ENCODE results near the gene MEF2C.
"Not testable (repeated sequence)": the region's sequence is repeated elsewhere in the genome, so short reads cannot be mapped to it uniquely, and the experiment has no call there.

The MEF2C gene

DNA sequence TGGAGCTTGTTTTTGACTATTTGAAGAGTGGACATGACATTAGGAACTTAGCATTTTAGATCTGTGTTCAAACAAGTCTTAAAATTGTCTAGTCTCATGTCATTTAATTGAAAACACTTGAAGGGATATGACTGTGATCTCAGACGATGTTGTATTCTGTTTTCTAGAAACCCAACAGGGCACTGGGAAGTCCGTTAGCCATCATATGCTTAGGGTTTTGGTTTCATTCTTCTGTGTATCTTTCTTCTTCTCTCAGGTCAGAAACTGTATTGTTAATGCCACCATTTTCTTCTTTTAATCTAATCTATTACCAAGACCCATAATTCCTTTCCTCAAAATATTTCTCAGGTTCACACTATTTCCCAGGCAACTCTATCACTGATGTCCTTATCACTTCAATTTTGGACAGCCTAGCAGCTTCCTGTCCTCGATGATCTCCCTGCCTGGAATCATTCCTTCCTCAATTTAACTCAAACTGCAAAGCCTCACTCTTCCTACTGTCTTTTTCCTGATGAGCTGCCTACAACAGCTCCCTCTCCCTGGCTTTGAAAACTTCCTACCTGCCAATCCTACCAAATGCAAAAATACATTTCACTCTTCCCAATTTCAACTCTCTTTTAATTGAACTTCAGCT is 77.7 kb downstream of the MEF2C start:
- H3K4me3 ChIP-seq (ENCODE audit: low read length): no peak overlapping the region
- no peak for DNase-seq (ENCODE audit: low read depth)
- TF ChIP-seq, protein P1, sequence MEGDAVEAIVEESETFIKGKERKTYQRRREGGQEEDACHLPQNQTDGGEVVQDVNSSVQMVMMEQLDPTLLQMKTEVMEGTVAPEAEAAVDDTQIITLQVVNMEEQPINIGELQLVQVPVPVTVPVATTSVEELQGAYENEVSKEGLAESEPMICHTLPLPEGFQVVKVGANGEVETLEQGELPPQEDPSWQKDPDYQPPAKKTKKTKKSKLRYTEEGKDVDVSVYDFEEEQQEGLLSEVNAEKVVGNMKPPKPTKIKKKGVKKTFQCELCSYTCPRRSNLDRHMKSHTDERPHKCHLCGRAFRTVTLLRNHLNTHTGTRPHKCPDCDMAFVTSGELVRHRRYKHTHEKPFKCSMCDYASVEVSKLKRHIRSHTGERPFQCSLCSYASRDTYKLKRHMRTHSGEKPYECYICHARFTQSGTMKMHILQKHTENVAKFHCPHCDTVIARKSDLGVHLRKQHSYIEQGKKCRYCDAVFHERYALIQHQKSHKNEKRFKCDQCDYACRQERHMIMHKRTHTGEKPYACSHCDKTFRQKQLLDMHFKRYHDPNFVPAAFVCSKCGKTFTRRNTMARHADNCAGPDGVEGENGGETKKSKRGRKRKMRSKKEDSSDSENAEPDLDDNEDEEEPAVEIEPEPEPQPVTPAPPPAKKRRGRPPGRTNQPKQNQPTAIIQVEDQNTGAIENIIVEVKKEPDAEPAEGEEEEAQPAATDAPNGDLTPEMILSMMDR (conservative IDR thresholded peaks at IDR 0.05; ENCODE audit: low read length): no peak

- TF ChIP-seq, protein P1 (conservative IDR thresholded peaks at IDR 0.05; ENCODE audit: low read length): no peak
- no peak overlapping the region for H3K4me3 ChIP-seq (ENCODE audit: low read length)
- DNase-seq (ENCODE audit: low read depth): no peak
These were observed 78.5 kb downstream of the MEF2C start for GRCh38 chr5:88804444-88804843.

DNA sequence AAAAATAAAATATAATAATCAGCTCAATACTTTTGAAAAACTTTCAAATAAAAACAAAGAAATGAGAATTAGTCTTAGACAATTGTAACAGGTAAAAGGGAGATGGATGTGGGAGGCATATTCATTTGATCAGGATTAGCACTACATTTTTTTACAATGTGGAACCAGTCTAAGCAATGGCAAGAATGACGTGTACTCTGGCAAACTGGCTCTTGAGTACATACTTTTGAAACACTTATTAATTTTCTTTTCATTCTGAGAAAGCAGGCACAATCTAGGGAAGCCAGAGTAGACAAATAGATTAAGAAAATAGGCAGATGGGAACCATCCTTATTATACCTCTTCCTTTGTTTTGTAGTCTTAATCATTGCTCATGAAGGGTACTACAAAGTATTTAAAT is 79.7 kb downstream of the MEF2C start:
- no peak for DNase-seq (ENCODE audit: low read depth)
- TF ChIP-seq, protein P1 (conservative IDR thresholded peaks at IDR 0.05; ENCODE audit: low read length): no peak
- no peak overlapping the region for H3K4me3 ChIP-seq (ENCODE audit: low read length)

DNA sequence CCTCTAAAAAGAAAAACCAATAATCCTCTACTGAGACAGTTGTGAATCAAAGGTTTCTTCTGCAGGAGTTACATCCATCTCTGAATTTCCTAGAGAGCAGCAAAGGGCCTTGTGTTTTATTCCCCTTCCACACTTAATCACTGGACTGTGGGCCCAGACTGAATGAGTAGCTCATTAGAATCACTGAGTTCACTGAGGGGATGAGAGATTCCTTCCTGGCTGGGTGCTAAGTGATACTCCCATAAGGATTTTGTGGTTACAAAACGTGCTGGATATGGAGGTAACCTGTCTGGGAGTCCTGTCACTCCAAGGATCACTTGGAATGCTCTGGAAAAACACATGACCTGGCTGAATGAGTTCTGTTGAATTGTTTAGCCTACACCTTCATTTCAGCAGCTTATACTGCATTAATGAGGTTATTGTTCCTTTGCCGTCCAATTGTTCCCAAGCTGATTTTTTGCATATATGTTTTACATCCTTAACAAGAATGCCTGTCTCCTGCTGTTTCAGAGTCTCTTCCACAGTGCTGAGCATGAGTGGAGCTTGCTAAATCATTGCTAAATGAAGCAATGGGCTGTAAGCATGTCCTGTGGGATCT is 82.9 kb downstream of the MEF2C start:
- no peak for DNase-seq (ENCODE audit: low read depth)
- TF ChIP-seq, protein P1 (conservative IDR thresholded peaks at IDR 0.05; ENCODE audit: low read length): no peak
- no peak overlapping the region for H3K4me3 ChIP-seq (ENCODE audit: low read length)

DNA sequence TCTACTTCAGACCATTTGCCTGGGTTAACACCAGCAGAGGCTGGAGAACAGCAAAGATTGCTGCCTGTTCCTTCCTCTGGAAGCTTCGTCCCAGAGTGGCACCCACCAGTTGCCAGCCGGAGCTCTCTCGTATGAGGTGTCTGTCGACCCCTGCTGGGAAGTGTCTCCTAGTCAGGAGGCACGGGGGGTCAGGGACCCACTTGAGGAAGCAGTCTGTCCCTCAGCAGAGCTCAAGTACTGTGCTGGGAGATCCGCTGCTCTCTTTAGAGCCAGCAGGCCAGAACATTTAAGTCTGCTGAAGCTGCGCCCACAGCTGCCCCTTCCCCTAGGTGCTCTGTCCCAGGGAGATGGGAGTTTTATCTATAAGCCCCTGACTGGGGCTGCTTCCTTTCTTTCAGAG is 84.1 kb downstream of the MEF2C start:
- not testable (repeated sequence) for H3K4me3 ChIP-seq (ENCODE audit: low read length); DNase-seq (ENCODE audit: low read depth)

DNA sequence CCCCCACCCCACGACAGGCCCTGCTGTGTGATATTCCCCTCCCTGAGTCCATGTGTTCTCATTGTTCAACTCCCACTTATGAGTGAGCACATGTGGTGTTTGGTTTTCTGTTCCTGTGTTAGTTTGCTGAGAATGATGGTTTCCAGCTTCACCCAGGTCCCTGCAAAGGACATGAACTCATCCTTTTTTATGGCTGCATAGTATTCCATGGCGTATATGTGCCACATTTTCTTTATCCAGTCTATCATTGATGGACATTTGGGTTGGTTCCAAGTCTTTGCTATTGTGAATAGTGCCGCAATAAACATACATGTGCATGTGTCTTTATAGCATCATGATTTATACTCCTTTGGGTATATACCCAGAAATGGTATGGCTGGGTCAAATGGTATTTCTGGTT is 89.2 kb downstream of the MEF2C start:
- not testable (repeated sequence) for DNase-seq (ENCODE audit: low read depth)

GRCh38 chr5:88792144-88792840 is 90.7 kb downstream of the MEF2C start:
- no peak overlapping the region for H3K4me3 ChIP-seq (ENCODE audit: low read length)
- TF ChIP-seq, protein P1 (conservative IDR thresholded peaks at IDR 0.05; ENCODE audit: low read length): no peak
- no peak for DNase-seq (ENCODE audit: low read depth)

More for the DNA sequence above, 89.2 kb downstream of the MEF2C start:
- H3K4me3 ChIP-seq (ENCODE audit: low read length): not testable (repeated sequence)

DNA sequence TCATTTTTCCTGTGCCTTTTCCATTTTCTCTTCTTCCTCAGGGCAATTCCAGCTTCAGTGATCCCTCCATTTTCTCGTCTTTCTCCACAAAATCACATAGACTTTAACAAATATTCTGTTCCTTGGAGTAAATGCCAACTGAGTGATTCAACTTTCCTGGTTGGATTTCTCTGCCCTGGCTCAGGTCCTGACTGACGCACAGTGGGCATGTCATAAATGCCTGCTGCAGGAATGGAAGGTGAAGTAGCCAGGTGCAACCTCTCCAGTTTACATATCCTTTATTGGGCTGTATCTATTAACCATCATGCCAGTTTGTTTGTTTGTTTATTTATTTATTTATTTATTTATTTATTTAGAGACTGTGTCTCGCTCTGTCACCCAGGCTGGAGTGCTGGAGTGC is 95.1 kb downstream of the MEF2C start:
- H3K4me3 ChIP-seq (ENCODE audit: low read length): no peak overlapping the region
- DNase-seq (ENCODE audit: low read depth): no peak
- TF ChIP-seq, protein P1 (conservative IDR thresholded peaks at IDR 0.05; ENCODE audit: low read length): no peak

Data from AG10803 (cell line).